ENCODE results near the gene RRP15.

RRP15 gene

DNA sequence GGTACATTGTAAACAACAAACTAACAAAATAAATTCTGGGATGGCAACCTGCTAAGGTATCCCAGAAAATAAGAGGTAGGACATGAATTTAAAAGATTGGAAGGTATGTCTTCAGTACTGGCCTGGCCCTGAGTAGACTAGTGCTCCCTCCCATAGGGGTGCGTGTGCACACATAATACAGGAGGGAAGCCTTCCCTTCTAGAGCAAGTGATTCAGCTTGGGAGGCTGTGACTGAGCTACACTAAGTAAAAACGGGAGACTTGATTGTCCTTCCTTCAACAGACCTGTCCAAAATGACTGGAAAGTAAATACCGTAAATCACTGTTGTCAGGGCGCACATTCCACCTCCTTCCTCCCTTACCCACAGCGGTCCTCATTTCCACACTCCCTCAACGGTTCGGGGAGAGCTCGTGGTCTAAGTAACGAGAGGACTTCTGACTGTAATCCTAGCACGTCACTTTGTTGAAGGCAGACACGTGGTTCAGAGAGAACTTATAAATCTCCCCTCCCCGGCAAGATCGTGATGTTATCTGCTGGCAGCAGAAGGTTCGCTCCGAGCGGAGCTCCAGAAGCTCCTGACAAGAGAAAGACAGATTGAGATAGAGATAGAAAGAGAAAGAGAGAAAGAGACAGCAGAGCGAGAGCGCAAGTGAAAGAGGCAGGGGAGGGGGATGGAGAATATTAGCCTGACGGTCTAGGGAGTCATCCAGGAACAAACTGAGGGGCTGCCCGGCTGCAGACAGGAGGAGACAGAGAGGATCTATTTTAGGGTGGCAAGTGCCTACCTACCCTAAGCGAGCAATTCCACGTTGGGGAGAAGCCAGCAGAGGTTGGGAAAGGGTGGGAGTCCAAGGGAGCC, 60.0 kb downstream of the RRP15 start, which contains the start of gene TGFB2:
Gene TGFB2, plus strand, starts transcription at position 523 of the 859 bp plus-strand sequence. CDS start 1,366 bp downstream, outside the sequence.
- peak; percentile 21 for DNase-seq

DNA sequence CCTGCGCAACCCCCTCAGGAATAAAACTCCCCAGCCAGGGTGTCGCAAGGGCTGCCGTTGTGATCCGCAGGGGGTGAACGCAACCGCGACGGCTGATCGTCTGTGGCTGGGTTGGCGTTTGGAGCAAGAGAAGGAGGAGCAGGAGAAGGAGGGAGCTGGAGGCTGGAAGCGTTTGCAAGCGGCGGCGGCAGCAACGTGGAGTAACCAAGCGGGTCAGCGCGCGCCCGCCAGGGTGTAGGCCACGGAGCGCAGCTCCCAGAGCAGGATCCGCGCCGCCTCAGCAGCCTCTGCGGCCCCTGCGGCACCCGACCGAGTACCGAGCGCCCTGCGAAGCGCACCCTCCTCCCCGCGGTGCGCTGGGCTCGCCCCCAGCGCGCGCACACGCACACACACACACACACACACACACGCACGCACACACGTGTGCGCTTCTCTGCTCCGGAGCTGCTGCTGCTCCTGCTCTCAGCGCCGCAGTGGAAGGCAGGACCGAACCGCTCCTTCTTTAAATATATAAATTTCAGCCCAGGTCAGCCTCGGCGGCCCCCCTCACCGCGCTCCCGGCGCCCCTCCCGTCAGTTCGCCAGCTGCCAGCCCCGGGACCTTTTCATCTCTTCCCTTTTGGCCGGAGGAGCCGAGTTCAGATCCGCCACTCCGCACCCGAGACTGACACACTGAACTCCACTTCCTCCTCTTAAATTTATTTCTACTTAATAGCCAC, 60.7 kb downstream of the RRP15 start:
- peak; percentile 36 for DNase-seq

DNA sequence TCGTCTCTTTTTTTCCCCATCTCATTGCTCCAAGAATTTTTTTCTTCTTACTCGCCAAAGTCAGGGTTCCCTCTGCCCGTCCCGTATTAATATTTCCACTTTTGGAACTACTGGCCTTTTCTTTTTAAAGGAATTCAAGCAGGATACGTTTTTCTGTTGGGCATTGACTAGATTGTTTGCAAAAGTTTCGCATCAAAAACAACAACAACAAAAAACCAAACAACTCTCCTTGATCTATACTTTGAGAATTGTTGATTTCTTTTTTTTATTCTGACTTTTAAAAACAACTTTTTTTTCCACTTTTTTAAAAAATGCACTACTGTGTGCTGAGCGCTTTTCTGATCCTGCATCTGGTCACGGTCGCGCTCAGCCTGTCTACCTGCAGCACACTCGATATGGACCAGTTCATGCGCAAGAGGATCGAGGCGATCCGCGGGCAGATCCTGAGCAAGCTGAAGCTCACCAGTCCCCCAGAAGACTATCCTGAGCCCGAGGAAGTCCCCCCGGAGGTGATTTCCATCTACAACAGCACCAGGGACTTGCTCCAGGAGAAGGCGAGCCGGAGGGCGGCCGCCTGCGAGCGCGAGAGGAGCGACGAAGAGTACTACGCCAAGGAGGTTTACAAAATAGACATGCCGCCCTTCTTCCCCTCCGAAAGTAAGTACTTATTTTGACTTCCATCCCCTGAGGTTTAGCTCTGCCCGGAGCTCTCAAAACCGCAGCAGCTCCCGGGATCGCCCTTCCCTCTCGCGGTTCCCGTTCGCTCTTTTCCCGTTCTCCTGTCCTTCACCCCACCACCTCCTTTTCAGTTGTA, 61.5 kb downstream of the RRP15 start:
- no peak for DNase-seq

DNA sequence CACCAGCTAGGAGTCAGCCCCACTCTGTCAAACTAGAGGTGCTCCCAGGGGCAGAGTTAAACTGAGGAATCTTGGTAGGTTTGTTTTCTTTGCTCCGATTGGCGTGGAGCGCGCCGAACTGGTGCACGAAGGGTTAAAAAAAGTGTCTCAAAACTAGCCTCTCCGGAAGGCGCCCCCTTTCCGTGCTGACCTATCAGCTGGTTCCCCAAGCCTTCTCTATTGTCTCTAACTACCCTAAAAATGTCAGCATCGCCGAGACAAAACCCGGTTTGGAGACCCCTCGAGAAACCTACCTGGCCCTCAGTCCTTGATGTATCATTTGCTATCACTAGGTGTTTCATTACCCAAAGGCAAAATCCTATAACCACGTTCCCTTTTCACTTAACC, 62.2 kb downstream of the RRP15 start:
- no peak for DNase-seq

DNA sequence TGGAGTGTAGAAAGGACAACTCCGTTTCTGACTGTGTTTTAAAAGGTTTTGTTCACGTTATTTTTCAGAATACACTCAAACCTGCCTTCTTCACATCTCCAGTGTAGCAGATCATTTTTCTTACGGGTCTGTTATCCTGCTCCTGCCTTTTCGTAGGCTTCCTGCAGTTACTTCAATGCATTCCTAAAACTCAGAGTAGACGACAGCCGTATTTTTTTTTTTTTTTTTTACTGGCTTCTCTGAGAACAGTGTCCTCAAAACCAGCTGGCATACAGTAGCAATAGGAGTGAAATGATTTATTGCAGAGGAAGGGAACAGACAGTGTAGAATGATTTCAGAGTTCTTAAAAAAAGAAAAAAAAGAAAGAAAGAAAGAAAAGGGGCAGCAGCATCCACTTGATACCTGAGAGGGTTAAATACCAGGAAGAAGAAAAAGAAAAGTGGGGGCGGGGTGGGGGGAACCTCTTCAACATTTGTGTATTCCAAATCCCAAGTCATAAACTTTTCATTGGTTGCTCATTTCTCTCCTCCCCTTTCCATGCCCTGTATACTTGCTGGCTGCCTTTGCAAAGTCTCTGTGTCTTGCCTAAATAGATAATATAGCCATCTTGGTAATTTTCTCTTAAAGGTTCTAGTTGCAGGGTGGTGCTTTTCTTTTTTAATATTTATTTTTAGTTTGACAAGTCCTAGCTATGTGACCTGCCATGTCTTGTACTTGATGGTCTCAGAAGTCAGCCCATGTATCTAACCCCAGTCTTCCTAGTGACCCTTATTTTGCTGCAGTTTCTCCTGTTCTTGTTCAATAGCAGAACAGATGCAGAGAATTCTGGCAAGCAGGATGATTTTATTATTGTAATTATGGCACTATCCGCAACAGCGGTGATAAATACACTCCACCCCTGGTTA, 62.9 kb downstream of the RRP15 start:
- DNase-seq: no peak

DNA sequence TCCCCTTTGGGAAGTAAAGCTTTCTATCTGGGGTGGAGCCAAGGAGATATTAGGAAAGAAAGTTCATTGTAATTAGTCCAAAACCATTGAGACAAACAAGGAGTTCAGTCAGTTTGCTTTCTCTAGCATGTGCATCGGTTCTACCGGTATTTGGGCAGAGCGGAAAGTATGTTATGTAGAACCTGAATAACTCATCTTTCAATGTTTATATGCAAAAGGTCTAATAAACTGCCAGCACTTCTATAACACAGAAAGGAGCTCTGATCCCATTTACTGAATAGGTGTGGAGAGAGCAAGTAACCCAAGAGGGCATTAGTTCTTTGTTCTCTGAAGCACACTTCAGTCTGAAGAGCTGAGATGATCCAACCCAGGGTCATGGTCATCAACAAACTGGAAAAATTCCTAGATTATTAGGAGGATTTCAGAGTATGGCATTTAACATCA, 63.6 kb downstream of the RRP15 start:
- DNase-seq: no peak

- DNase-seq: no peak
These were observed 64.4 kb downstream of the RRP15 start for GRCh38 chr1:218349348-218350034.

DNA sequence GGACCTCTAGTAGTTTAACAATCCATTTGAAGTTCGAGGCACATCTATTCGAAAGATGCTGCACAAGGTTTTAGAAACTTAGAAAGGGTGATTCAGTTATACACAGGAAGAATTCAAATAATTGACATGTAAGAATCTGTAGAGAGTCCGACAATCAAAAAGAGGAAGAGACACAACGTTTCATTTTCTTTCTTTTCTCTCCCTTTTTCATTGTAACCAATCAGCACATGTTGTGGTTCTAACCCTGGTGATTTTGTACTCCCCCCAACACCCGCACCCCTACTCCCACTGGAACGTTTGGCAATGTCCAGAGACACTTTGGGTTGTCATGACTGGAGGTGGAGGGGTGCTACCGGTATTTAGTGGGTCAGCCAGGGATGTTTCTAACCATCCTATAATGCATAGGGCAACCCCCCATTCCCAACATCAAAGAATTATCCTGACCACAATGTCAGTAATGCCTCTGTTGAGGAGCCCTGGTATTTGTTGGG, 65.0 kb downstream of the RRP15 start:
- DNase-seq: no peak

- DNase-seq: no peak
These were observed 65.7 kb downstream of the RRP15 start for GRCh38 chr1:218350801-218351266.

GRCh38 chr1:218351391-218352074, 66.4 kb downstream of the RRP15 start:
- peak; percentile 33 for DNase-seq

GRCh38 chr1:218352075-218352438, 67.0 kb downstream of the RRP15 start:
- DNase-seq: no peak

- DNase-seq: no peak
These were observed 68.6 kb downstream of the RRP15 start for GRCh38 chr1:218353656-218354055.

DNA sequence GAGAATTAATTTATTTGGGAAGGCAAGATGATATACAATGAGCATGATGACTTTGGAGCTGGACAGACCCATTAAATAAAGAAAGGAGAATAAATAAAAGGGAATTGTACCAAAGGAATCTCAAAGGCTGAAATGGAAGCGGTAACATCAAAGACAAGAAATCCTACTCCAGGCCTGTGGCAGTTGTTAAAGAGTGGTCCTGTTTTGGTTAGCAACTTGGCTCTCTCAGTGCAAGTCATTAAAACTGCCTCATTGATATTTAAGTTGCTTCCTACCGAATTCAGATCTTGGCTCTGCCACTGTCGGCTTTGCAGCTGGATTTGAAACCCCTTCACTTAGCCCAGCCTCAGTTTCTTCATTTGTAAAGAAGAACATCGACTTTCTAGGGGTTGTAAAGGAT, 70.2 kb downstream of the RRP15 start:
- no peak for DNase-seq

DNA sequence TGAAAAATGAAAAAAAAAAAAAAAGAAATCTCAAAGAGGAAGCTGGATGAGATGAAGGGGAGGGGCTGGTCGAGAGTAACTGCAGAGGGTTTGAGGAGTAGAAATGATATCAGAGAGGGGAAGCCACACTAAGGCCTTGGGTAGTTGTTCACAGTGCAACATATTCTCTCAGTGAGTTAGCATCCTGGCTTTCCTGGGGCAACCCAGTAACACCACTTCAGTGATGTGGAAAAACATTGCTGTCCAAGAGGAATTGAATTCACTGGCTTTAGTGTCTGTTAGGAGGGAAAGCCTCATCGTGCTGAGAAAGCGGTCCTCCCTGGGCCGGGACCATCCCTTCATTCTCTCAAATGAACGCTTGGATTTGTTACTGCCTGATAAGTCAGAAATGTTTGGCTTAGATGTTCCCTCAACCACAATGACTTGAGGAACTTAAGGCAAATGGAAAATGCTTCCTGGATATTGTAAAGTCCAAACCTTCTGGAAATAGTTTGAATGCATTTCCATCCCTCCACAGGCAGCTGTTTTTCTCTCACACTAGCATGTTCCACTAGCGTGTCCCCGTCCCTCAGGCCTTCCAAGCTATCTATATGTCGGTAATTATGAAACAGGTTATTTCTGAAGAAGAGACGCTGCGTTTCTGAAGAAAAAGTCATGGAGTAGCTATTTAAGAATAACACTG, 72.3 kb downstream of the RRP15 start:
- DNase-seq: no peak

DNA sequence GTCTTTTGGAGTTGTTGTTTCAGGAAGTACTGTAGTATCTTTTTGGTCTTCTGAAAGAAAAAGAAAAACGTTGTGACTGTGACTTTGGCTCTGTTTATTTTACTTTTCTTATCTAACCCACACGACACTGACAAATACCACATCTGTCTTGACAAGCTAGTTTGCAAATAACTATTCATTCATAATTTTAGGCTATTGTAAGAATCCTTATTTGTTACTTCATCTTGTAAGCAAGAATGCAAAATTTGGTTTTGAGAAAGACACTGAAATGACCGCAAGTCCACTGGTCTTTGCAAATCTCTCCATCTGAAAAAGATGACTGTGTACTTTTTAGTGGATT, 72.8 kb downstream of the RRP15 start:
- DNase-seq: no peak

DNA sequence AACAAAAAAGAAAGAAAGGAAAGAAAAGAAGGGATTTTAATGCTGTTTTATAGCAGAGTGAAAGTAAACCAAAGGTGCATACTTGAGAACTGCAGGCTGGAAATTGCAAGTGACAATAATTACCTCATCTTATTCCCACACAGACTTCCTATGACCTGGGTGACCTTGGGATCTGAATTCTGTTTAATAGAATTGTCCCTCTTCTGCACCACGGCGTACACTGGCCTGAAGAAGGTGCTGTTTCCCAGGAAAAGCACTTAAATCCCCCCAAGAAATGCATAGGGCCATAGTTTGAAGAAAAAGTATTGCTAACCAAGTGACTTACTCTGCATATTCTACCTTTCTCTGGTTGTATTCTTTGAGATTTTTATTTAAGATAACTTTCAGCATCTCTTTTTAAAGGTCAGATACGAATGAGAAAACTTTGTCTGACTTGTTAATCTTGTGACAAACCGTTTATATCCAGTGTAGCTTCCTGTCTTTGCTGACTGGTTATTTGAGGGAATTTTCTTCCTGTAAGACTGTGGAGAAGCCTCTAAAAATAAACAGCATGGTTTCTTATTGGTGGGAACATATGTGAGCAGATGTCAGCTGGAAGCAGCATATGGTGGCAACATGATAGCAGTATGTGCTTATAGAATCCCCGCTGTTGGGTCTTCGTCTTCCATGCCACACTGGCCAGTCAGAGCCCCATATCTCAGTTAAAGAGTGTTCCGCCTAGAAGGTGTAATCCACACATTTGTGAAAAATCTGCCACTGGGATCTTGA, 76.4 kb downstream of the RRP15 start:
- no peak for DNase-seq

DNA sequence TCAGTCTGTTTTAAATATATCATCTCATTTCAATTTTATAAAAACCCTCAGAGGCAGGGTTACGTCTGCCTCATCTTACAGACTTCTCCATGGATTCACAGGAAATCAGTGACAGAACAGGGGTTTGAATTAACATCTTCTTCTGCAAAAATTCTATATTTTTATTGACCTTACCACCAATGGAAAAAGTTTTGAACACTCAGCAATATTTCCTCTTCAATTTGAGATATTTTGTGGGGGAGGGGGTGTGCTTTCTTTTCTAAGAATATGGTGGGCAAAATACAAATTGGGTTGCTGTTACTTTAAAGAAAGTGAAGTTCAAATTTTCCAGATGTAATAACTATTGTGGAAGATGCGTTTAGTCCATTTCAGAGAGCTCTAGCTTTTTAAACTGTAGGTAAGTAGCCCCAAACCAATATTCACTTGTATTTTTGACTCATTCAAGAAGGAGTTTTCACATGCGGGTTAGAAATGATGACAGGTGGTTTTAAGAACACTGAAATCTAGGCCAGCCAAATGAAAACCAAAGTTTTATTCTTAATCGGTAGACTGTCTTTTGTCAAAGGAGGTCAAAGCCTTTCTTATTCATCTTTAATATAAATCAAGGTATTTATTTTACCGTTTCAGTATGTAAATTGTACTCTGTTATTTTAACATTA, 77.5 kb downstream of the RRP15 start:
- DNase-seq: no peak

DNA sequence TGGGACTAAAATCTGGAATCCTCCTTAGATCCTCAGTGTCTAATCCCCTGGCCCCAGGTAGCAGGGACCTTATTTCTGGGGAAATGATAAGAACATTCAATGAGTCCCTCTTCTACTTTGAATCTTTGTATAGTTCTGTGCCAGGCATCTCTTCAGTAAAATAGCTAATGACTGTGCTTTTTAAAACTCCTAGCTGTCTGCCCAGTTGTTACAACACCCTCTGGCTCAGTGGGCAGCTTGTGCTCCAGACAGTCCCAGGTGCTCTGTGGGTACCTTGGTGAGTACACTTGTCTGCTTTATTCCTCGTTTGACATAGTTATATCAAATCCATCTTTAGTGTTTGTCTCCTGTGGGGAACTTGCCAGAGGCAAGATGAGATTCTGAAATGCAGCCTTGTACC, 78.0 kb downstream of the RRP15 start:
- DNase-seq: no peak

Data from activated T-cell treated with anti-CD3 and anti-CD28 coated beads, Interleukin-2, amount 50 U/mL, for 1 hour (primary cell).